Nephron progenitor cell (in vitro differentiated cells): ENCODE data around the gene ENPP4.
"Not testable (repeated sequence)": the region's sequence is repeated elsewhere in the genome, so short reads cannot be mapped to it uniquely, and the experiment has no call there.

Source experiments
- DNase-seq: peaks from one replicate; pipeline ENCODE4 v3.0.0; 2021
- H3K27ac Mint-ChIP-seq: 2 replicates; pipeline ENCODE4 v1.8.0; 2021; ENCODE audit warnings: mild to moderate bottlenecking, moderate library complexity, mixed read lengths
- H3K27me3 Mint-ChIP-seq: 2 replicates; pipeline ENCODE4 v1.8.0; 2021; ENCODE audit warnings: mild to moderate bottlenecking, low read depth, mixed read lengths; ENCODE audit not compliant: poor library complexity
- H3K36me3 Mint-ChIP-seq: 2 replicates; pipeline ENCODE4 v1.8.0; 2021; ENCODE audit warnings: low read depth, mixed read lengths
- H3K4me1 Mint-ChIP-seq: 2 replicates; pipeline ENCODE4 v1.8.0; 2021; ENCODE audit warnings: mixed read lengths
- H3K4me3 Mint-ChIP-seq: 2 replicates; pipeline ENCODE4 v1.8.0; 2021; ENCODE audit warnings: mild to moderate bottlenecking, moderate library complexity, mixed read lengths
- H3K9me3 Mint-ChIP-seq: 2 replicates; pipeline ENCODE4 v1.8.0; 2021; ENCODE audit warnings: mild to moderate bottlenecking, moderate library complexity, mixed read lengths
- CTCF ChIP-seq: fragments of 200-600 bp; sonication (generic); IDR thresholded peaks from 2 replicates; pipeline ENCODE4 v1.5.0; 2021; ENCODE audit warnings: antibody characterized with exemption

Gene ENPP4

GRCh38 chr6:46118157-46118556 lies 11.6 kb upstream of the ENPP4 start:
- no peak for DNase-seq
- Mint-ChIP-seq H3K4me1 (no peaks in the 10 kb centered on the region), H3K27me3 (peaks cover 3% of the 10 kb centered on the region), H3K9me3 (peaks cover 40% of the 10 kb centered on the region), H3K4me3 (no peak overlapping the region), H3K36me3 (peaks cover 4% of the 10 kb centered on the region), H3K27ac (no peak overlapping the region)
- TF ChIP-seq CTCF = no peak

DNA sequence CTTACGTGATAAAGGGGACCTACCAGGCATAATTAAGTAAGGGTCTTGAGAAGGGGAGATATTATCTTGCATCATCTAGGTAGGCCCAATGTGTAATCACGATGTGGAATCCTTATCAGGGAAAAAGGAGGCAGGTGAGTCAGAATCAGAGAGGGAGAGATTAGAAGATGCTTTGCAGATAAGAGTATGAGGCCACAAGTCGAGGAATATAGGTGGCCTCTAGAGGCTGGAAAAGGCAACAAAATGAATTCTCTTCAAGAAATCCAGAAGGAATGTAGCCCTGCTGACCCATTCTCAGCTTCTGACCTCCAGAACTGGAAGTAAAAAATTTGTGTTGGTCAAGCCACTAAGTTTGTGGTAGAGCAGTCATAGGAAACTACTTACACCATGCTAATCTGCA lies 11.0 kb upstream of the ENPP4 start:
- Mint-ChIP-seq H3K36me3 (peaks cover 4% of the 10 kb centered on the region), H3K9me3 (peaks cover 43% of the 10 kb centered on the region), H3K4me3 (no peak overlapping the region), H3K4me1 (no peaks in the 10 kb centered on the region), H3K27me3 (peaks cover 3% of the 10 kb centered on the region), H3K27ac (no peak overlapping the region)
- DNase-seq = no peak
- no peak for TF ChIP-seq CTCF

GRCh38 chr6:46119679-46120078 lies 10.1 kb upstream of the ENPP4 start:
- not testable (repeated sequence) for H3K27me3 Mint-ChIP-seq, H3K27ac Mint-ChIP-seq, H3K4me1 Mint-ChIP-seq, DNase-seq, H3K4me3 Mint-ChIP-seq, H3K36me3 Mint-ChIP-seq
- peaks cover 50% of the 10 kb centered on the region for H3K9me3 Mint-ChIP-seq

GRCh38 chr6:46128476-46128875 lies 1.3 kb upstream of the ENPP4 start:
- Mint-ChIP-seq H3K9me3 (peaks cover 16% of the 10 kb centered on the region), H3K4me3 (peak overlapping the region; percentile 91), H3K27ac (no peak overlapping the region), H3K27me3 (peaks cover 51% of the 10 kb centered on the region), H3K4me1 (peaks cover 11% of the 10 kb centered on the region), H3K36me3 (no peaks in the 10 kb centered on the region)
- TF ChIP-seq CTCF = no peak
- DNase-seq = no peak

DNA sequence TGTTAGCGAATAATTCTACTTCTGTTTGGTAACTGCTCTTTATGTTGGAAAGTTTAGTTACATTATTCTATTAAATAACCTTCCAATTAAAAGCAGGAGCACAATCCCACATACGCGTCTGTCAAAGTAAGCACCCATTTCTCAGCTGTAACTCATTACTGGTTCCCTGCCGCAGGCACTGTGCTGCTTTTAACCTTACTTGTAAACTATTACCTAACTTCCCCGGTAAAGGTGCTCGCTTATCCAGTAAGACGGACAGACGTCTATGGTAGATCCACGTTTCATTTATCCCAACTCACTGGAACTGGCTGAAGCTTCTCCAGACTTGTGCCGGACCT lies 529 bp upstream of the ENPP4 start:
- Mint-ChIP-seq H3K36me3 (no peaks in the 10 kb centered on the region), H3K4me3 (peak overlapping the region; percentile 91), H3K9me3 (peaks cover 13% of the 10 kb centered on the region), H3K27ac (no peak overlapping the region), H3K4me1 (peaks cover 11% of the 10 kb centered on the region), H3K27me3 (peaks cover 53% of the 10 kb centered on the region)
- no peak for DNase-seq
- TF ChIP-seq CTCF = no peak

- Mint-ChIP-seq H3K4me1 (peaks cover 11% of the 10 kb centered on the region), H3K36me3 (no peaks in the 10 kb centered on the region), H3K27ac (no peak overlapping the region), H3K4me3 (peak overlapping the region; percentile 91), H3K27me3 (peaks cover 51% of the 10 kb centered on the region), H3K9me3 (peaks cover 8% of the 10 kb centered on the region)
- no peak for DNase-seq
- no peak for TF ChIP-seq CTCF
Observed at GRCh38 chr6:46130666-46131065, 877 bp downstream of the ENPP4 start.

GRCh38 chr6:46131291-46131690 lies 1.5 kb downstream of the ENPP4 start:
- peaks cover 11% of the 10 kb centered on the region for H3K4me1 Mint-ChIP-seq
- H3K4me3 Mint-ChIP-seq, H3K27ac Mint-ChIP-seq, DNase-seq, H3K36me3 Mint-ChIP-seq, H3K9me3 Mint-ChIP-seq: not testable (repeated sequence)
- peaks cover 47% of the 10 kb centered on the region for H3K27me3 Mint-ChIP-seq
